HG03045 (cell line): ENCODE data around the gene CACNG7.

Experiments used
- ATAC-seq: cut with Tn5 transposase; IDR thresholded peaks from one replicate; pipeline ENCODE4 v1.9.1; 2021; ENCODE audit warnings: mild to moderate bottlenecking, moderate library complexity; ENCODE audit not compliant: unreplicated experiment

The CACNG7 gene

DNA sequence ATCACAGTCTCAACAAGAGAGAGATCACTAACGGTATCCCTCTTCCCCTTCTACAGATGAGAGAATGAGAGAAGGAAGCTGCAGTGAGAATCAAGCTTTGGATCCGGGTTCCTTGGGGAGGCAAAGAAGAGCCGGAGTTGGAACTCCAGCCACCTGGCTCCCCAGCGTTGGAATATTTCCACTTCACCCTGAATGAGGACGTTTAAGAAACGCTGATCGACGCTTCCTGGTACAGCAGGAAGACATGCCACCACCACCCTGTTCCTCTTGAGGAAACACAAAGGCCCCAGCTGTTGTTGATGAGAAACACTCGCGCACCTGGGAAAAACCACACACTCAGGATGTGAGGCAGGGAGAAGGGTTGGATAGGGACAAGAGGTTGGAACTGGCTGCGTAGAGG is 42.4 kb downstream of the CACNG7 start:
- no peak for ATAC-seq

DNA sequence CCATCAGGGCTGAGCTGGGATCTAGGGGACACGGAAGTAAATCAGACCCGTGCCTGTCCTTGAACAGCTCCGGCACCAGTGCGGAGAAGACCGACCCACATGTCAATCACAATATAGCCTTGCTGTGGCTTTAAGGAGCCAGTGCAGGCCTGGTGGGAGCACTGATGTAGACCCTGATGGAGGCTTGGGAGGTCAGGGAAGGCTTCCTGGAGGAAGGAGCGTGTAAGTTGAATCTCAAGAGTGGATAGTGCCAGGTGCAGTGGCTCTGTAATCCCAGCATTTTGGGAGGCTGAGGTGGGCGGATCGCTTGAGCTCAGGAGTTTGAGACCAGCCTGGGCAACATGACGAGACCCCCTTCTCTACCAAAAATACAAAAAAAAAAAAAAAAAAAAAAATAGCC is 42.9 kb downstream of the CACNG7 start:
- no peak for ATAC-seq

DNA sequence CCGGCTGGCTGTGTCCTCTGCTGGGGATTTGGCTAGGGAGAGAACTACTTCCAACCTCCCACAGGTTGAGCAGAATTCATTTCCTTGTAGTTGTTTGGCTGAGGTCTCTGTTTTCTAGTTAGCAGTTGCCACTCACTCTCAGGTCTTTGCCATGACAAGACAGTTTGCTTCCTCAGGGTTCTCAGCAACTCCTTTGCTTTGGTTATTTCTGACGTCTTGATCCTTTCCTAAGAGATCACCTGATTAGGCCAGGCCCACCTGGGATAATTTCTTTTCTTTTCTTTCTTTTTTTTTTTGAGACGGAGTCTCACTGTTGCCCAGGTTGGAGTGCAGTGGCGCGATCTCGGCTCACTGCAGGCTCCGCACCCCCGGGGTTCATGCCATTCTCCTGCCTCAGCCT is 44.3 kb downstream of the CACNG7 start:
- no peak for ATAC-seq

DNA sequence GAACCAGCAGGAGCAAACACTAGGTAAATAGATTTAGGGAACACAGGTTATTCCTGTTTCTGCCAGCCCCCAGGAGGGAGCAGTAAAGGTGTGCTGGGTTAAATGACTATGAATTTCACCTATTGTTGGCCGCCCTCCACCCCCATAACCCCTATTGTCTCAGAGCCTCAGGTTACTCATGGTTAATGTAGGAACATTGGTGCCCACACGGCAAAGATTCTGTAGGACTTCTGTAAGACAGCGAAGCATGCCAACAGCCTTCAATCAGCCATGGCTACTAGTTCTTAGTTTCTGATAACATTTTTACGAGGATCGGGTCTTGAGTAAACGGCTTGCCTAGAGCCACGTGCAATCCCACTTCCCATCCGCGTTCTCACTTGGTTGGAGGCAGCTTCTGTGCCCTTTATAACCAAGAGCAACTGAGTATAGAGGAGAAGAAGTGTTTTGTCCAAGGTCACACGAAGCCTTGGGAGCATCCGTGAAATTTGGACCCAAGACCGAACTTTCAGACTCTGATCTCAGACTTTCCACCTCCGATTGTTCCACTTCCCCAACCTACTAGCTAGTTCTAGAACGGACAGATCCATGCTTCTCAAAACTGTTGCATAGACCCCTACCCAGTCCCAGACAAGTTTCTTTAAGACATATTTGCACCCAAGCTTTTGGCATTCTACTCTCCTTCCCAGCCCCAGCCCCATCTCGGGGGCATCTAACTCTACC is 48.5 kb downstream of the CACNG7 start:
- ATAC-seq = no peak

DNA sequence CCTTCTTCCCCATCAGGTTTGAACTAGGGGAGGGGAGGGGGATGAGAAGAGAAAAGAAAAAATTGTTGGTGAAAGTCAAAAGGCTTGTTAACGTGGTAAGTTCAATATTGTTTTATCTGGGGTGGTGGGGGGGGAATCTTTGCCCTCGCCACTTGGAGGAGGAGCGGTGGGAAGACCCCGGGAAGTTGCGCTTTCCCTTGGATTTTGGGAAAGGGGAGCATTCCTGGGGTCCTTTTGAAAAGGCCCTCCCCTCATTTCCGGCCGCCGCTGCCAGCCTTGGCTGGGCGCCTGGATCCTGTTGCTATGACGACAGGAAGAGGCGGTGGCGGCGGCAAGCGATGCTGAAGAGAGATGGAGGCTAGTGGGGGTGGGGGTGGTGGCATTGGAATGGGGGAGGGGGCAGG is 49.1 kb downstream of the CACNG7 start:
- no peak for ATAC-seq

DNA sequence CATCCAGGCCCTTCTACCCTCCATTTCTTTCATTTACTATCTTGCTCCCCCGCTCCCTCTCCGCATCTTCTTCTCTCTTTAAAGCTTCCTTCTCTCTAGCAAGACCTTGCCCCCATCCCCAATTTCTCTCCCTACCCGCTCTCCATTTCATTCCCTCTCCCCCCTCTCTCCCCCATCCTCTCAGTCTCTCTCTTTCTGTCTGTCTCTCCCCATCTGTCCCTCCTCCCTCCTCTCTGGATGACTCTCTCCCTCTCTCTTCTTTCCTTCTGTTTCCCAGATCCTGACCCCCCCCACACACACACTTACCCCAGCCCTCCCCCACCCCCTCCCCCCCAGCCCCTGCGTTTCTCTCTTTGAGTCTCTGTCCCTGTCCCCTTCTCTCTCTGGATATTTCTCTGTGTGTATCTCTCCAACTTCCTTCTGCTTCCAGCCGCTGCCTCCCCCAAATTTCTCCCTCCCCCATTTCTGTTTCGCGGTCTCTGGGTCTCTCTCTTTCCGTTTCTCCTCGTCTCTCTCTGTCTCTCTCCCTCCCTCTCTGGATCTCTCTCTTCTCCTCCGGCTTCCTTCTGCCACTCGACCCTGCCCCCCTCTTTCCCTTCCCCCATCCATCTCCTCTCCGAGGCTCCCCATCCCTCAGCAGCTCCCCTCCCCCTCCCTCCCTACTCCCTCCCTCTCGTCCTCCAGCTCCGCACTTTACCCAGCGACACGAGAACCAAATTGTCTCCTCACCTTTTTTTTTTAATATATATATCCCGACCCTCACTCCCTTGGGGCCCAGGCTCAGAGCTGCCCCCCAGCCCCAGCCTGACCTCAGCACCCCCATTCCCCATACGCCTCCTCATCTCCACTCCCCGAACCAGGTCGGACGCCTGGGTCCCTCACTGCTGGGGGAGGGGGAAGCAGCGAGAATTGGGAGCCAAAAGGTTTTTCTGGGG is 50.0 kb downstream of the CACNG7 start:
- no peak for ATAC-seq

DNA sequence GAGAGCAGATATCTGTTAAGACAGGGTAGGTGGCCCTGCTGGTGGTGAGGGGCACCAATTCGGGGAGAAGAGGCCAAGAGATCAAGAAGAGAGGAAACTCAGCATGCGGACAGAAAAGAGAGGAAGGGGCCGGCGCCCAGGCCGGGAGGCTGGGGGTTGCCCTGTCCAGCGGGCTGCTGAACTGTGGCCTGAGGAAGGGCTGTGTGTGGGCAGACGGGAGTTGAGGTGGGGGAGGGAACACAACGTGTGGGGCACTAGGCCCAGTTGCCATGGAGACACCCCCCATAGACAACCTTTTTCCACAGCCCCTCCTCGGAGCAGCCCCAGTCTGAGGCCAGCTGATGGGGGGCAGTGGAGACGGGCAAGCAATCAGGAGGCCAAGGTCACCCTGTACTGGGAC is 51.1 kb downstream of the CACNG7 start:
- no peak for ATAC-seq

DNA sequence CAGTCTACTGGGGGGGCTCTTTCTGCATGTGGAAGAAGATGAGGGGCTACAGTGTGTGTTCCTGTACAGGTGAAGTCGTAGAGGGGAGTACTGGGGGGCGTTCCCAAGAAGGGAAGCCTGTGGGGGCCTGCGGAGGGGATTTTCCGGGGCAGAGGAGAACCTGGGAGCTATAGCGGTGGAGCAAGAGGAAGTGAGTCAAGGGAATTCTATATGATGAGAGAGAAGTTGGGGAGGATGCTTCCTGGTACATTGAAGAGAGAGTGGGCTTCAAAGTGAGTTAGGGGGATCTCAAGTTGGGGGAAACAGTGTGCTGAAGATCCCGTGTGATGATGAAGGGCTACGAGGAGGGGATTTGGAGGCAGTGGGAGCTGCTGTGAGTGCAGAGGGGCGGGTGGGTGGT is 51.8 kb downstream of the CACNG7 start:
- ATAC-seq = no peak

DNA sequence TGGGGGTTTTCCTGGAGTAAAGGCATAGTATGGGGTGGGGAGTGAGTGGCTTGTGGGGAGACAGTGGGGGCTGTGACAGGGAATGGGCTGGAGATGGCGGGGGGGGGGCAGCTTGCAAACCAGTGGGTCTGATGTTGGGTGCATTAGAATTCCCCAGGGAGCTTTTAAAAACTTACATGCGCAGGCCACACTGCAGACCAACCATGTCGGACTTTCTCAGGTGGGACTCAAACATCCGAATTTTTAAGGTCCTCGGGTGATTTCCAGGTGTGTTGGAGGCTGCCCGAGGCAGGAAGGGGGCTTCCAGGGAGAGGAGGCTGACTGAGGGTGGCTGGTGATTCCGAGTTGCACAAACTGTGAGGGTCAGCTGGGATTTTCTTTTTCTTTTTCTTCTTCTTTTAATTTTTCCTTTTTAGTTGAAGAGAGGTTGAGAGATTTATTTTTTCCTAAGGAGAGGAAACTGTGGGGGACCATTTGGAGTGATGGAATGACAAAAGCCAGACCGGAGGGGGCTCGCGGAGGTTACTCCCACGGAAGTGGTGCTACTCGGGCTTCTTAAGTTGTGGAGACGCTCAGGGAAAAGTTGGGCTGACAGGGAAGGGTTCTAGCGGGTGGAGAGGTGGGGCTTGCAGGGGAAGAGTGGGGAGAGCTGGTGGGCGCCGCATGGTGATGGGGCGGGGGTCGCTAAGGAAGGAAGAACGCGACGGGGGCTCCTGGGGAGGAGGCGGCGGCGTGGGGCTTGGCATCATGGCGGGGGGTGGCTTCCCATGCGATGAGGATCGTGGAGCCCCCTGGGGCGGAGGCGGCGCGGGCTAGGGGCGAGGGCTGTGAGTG is 52.7 kb downstream of the CACNG7 start:
- ATAC-seq = no peak

DNA sequence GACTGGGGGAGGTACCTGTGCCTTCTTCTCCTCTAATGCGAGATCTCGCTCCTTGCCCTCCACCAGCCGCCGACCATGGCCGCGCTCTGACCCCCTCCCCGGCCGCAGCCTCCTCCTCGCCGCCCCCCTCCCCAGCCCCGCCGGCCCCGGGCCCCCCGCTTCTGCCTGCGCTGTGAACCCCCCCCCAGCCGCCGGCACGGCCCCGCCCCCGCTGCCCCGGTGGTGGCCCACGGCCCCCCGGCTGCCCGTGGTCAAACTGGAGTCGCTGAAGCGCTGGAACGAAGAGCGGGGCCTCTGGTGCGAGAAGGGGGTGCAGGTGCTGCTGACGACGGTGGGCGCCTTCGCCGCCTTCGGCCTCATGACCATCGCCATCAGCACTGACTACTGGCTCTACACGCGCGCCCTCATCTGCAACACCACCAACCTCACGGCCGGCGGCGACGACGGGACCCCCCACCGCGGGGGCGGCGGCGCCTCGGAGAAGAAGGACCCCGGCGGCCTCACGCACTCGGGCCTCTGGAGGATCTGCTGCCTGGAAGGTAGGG is 53.9 kb downstream of the CACNG7 start, which contains the start of gene CACNG8:
CACNG8 (plus strand) TSS at position 51 of the 545 bp plus-strand sequence.
- ATAC-seq = no peak

DNA sequence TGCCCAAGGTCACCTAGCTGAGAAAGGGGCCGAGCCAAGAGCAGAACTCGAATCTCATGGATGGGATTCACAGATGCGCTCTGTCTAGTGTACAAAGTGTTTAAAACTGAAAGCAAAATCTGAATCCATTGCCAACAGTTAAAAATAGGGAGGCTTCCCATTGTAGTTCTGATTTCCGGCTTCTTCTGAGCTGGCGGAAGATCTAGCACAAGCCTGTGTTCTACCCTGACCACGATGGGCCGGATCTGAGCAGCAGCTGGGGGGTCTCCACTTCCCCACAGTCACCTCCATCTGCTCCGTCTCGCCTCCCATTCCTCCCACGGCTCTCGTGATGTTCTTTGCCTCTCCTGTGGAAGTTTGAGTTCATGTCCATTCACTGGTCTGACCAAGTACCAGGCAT is 56.0 kb downstream of the CACNG7 start:
- ATAC-seq = no peak

DNA sequence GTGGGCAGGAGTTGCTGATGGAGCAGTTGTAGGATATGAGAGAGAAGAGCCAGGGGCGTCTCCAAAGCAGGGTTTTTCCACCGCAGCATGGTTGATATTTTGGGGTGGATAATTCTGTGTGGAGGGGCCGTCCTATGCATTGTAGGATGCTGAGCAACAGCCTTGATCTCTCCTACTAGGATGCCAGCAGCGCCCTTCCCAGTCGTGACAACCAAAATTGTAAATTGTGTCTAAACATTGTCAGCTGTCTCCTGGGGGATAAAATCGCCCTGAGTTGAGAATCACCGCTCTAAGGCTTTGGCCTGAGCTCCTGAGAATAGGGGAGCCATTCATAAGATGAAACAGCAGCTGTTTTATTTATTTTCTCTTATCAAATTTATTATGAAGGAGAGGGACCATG is 57.9 kb downstream of the CACNG7 start:
- no peak for ATAC-seq

DNA sequence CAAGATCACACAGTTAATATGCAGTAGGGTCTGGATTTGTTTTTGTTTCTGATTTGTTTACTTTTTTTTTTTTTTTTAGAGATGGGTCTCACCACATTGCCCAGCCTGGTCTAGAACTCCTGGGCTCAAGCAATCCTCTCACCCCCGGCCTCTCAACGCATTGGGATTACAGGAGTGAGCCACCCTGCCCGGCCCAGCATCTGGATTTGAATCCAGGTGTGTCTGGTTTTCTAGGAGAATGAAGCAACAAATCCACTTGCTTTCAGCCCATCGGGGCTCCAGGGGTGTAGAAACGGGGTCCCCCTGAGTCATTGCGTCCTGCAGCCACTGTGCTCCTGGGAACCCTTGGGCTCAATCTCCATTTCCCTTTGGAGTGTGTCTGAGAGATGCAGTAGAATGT is 60.3 kb downstream of the CACNG7 start:
- no peak for ATAC-seq

DNA sequence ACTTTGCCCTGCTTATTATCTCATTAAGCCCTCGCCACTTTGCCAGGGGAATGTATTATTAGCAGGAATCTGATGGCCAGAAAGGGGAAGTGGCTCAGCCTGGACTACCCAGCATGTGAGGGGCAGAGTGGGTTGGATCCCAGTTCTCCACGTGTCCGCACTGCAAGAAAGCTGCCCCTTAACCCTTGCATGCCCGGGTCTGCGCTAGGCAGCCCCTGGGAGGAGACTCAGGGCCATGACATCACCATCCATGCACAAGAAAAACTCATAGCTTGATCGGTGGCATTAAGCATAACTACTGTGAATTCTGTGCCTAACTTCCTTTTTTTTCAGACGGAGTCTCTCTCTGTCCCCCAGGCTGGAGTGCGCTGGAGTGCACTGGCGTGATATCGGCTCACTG is 62.6 kb downstream of the CACNG7 start:
- ATAC-seq = no peak

DNA sequence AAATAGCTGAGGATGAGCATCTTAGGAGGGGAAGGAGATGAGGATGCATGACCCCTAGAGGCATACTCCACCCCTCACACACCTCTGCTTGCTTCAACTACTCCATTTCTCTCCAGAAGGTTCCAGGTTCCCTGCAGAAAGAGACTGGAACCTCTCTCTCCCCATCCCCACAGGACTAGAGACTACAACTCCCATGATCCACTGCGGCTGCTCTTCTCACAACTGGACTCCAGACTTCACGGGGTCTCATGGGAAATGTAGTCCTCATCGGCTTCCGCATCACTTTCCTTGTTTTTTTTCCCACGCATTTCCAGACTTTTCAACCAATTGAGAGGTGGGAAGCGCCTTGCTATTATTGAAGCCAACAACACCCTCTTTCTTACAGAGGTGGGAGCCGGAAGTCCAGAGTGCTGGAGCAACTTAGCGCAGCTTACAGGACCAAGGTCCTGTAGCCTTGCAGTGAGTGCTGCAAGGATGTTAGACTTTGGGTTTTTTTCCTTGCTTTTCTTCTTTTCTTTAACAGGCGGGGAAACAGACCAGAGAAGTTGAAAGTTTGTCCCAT is 68.4 kb downstream of the CACNG7 start:
- no peak for ATAC-seq

DNA sequence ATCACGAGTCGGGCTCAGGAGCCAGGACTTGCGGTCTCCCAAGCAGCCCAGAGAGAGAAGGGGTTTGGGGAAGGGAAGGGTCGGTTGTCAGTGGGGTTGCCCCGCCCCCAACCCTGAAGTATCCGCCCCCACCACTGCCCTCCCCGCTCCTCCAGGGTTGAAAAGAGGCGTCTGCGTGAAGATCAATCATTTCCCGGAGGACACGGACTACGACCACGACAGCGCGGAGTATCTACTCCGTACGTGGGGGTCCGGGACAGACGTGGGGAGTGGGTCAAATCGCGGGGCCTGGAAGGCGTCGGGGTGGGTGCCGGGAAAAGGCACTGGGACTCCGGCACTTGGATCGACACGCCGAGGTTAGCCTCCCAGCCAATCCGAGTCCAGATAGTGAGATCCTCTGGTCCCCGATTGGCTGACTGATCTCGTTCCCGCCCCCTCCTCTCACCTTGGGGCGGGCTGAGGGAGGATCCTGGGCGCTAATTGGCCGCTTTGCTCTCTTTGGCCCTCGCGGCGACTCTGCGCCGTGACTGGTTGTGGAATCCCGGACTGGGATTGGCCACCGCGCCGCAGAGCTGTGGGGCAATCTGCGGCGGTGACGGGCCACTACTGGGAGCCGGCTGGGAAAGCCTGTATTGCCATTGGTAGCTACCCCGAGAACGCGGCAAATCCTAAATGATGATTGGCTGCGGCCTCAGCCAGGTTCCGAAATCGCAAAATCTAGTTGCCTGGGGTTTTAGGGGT is 69.1 kb downstream of the CACNG7 start:
- no peak for ATAC-seq

DNA sequence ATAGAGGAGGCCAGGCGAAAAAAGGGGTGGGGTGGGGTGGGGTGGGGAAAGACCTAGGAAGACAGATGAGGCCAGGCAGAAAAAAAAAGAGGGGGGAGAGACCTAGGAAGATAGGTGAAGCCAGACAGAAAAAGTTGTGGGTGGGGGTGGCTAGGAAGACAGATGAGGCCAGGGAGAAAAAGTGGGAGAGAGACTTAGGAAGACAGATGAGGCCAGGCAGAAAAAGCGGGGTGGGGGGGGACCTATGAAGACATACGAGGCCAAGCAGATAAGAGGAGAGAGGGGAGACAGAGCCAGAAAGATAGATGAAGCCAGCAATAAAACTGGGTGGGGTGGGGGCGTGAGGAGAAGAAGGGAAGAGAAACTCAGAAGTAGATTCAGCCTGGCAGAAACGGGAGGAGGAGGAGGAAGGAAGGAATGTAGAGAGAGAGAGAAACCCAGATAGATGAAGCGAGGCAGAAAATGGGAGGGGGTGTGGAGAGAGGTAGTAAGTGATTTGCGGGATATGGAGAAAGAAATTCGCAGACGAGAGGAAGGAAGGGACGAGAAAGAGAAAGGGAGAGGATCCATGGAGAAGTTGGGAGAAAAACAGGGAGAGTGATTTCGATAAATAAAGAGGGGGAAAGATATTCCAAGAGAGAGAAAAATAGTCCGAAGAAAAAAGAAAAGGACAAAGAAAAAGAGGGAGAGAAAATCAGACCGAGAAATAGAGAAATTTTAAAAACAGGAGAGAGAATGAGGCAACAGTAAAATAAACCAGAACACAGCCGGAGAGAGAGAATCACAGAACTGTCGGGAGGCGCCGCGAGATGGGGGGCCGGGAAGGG is 70.1 kb downstream of the CACNG7 start:
- ATAC-seq = no peak

DNA sequence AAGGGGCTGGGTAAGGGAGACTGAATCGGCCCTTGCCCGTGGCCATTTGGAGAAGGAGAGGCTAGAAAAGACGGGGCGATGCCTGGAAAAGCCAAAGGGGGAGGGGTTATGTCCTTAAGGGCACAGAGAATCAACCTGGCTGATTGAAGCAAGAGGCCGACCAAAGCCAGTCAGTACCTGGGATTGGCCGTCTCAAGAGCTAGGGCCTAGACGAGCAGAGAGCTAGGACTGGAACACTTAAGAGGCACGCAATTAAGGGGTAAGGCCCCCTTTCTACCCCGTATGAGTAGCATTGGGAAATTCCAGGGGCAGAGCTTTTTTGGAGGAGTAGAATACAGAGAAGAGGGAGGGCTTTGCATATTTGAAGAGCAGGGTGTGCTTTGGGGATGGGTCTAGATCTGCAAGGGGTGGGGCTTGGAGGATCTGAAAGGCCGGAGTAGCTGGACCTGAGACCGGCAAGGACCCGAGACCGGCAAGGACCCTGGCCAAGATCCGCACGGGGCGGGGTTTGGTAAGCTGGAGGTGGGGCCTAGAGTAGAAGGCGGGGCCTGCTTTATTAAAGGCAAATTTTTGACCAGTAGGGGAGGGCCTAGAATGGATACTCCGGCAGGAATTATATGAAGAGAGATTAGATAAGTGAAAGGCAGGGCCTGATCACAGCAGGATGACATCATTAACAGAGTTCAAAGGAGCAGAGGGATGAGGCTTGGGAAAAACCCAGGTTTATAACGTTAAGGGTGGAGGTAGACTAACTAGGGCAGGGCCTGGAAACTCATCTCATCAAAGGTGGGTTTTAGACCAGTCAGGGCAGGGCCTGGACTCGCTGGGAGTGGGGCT is 71.7 kb downstream of the CACNG7 start:
- ATAC-seq = no peak
